DMS 273 treated with DMSO at 0.1 percent for 48 hours (cell line): ENCODE measurements around the gene PHKG1.
"Not testable (repeated sequence)": the region's sequence is repeated elsewhere in the genome, so short reads cannot be mapped to it uniquely, and the experiment has no call there.

Experiments
- DNase-seq: peaks from one replicate; lab custom pipeline; 2025; lab: John Stamatoyannopoulos, UW

Gene PHKG1

GRCh38 chr7:56083150-56083785 lies 9.5 kb downstream of the PHKG1 start:
- DNase-seq = peak; percentile 73

DNA sequence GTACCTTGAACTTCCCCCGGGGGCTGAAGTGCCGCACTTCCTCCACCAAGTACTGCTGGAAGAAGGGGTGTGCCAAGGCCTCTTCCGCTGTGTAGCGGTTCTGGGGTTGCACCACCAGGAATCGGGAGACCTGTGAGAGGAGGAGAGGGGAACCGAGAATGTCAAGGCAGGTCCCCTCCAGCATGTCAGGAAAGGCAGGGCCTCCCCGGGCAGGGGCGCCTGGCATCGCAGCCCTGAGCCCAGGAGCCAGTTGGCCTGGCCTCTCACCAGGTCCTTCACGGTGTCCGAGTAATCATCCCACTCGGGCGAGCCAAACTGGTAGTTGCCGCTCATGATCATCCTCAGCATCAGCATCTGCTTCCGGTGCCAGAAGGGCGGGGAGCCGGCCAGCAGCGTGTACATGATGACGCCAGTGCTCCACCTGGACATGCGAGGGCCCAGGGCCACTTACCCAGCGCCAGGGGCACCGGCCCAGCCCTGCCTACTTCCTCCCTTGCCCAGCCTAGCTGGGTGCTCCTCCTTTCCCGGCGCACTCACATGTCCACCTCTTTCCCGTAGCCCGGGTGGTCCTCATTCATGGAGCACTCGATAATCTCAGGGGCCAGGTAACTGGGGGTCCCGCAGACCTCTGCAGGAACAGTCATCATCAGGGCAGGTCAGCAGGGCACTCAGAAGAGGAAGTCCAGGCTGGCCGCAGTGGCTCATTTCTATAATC lies 11.0 kb downstream of the PHKG1 start:
- no peak for DNase-seq

- not testable (repeated sequence) for DNase-seq
Observed at GRCh38 chr7:56080726-56081435, 11.9 kb downstream of the PHKG1 start.

DNA sequence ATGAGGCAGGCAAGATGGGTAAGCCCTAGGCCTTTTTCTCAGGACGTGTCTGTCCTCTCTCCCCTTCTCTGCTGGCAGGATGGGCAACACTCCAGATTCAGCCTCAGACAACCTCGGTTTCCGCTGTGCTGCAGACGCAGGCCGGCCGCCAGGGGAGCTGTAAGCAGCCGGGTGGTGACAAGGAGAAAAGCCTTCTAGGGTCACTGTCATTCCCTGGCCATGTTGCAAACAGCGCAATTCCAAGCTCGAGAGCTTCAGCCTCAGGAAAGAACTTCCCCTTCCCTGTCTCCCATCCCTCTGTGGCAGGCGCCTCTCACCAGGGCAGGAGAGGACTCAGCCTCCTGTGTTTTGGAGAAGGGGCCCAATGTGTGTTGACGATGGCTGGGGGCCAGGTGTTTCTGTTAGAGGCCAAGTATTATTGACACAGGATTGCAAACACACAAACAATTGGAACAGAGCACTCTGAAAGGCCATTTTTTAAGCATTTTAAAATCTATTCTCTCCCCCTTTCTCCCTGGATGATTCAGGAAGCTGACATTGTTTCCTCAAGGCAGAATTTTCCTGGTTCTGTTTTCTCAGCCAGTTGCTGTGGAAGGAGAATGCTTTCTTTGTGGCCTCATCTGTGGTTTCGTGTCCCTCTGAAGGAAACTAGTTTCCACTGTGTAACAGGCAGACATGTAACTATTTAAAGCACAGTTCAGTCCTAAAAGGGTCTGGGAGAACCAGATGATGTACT lies 13.1 kb downstream of the PHKG1 start:
- DNase-seq = no peak

GRCh38 chr7:56078196-56078595 lies 14.6 kb downstream of the PHKG1 start:
- DNase-seq = no peak

GRCh38 chr7:56077681-56078080 lies 15.1 kb downstream of the PHKG1 start:
- DNase-seq = no peak

GRCh38 chr7:56074371-56074791 lies 18.4 kb downstream of the PHKG1 start:
- peak; percentile 42 for DNase-seq

DNA sequence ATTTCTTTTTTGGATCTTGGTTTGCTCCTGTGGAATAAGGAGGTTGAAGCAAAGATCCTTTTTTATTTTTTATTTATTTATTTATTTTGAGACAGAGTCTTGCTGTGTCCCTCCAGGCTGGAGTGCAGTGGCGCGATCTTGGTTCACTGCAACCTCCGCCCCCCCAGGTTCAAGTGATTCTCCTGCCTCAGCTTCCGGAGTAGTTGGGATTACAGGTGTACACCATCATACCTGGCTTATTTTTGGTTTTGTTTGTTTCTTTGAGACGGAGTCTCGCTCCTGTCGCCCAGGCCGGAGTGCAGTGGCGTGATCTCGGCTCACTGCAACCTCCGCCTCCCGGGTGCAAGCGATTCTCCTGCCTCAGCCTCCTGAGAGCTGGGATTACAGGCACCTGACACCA lies 26.4 kb downstream of the PHKG1 start:
- not testable (repeated sequence) for DNase-seq

DNA sequence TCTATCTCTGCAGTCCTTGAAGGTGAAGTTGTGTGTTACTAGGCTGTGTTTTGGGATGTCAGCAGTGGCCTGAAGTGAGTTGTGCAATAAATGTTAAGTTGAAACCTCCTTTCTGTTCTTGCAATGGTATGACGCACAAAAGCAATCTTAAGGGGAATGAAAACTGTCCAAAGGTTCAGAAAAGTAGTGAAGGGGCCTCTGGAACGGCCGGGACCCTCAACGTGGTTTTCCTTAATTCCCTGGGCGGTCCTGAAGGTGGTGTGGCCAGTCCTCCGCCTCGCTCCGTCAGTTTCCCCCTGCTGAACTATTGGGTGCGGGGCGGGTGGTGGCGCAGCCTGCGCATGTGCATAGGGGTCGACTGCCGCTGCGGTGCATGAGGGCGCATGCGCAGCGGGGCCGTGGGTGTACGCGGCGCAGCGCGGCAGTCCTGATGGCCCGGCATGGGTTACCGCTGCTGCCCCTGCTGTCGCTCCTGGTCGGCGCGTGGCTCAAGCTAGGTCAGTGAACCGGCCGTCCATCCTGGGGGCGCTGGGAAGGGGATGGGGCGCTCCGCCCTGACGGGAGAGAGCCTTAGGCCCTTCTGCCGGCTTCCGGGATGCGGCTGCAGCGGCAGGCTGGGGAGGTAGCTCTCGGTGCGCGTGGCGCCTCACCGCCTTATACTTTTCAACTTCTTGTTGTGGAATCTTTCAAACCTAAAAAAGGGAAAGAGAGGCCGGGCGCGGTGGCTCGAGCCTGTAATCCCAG lies 28.7 kb downstream of the PHKG1 start, which contains the start of gene SUMF2:
Gene SUMF2, plus strand, starts transcription at position 405 of the 744 bp plus-strand sequence. Its CDS starts 26 bp downstream, at position 431.
- DNase-seq = peak; percentile 79

GRCh38 chr7:56063500-56063881 lies 29.3 kb downstream of the PHKG1 start:
- DNase-seq = no peak

GRCh38 chr7:56062382-56062781 lies 30.4 kb downstream of the PHKG1 start:
- DNase-seq = no peak

DNA sequence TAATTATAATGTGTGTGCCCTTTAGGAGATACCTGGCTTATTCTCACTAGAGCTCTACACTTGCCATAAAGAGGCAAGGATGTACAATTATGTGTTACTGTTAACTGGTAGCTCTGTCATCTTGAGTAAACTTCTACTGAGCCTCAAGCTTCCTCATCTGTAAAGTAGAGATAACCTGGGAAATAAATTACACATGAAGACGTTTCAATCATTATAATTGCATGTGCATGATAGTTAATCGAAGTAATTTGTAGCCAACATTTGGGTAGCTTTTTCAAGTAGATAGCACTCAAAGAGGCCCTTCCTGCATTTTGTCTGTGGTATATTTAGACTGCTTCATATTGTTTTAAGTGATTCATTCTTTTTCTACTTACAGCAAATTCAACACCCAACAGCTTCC lies 38.8 kb downstream of the PHKG1 start:
- DNase-seq = no peak

DNA sequence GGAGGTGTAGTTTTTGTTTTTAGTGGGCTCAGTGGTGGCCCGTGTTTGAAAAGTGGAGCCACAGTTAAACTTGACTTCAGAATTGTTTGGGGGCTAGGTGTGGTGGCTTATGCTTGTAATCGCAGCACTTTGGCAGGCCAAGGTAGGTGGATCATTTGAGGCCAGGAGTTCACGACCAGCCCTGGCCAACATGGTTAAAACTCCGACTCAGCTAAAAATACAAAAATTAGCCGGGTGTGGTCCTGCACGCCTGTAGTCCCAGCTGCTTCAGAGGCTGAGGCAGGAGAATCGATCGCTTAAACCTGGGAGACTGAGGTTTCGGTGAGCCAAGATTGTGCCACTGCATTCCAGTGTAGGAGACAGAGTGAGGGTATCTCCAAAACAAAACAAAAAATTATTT lies 39.4 kb downstream of the PHKG1 start:
- DNase-seq = no peak

DNA sequence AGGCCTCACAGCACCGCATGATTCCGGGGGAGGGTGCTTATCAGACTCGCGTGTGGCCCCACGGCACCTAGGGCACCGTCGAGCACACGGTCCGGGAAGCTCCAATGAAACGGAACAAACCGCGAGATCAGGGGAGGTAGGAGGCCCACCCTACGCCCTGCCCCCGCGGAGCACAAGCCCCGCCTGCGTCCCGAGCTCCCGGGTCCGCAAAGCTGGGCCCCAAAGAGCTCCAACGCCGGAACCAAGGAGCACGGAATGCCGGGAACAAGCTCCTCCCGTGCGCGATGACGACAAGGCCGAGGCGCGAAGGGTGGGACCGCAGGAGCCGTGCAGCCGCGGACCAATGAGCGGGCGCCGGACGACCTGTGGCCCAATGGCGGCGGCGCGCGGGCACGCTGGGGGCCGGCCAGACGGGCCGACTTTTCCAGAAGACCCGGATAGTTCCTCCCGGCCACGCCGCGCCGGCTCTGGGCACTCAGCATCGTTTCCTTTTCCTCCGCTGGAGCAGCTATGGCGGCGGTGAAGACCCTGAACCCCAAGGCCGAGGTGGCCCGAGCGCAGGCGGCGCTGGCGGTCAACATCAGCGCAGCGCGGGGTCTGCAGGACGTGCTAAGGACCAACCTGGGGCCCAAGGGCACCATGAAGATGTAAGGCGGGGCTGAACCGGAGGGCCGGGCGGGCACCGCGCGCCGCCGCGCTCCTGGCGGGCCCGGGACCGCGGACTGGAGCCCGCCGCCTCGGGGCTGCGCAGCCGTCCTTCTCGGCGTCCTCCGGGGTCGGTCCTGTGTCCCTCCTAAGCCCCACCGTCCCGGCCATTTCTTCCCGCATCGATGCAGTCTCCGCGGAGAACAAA lies 41.2 kb downstream of the PHKG1 start, which contains the start of the genes CCT6A and PSPH:
Gene CCT6A, plus strand, starts transcription at position 427 of the 853 bp plus-strand sequence. Its CDS starts 84 bp downstream, at position 511.
Gene PSPH, minus strand, starts transcription at position 106 of the 853 bp plus-strand sequence. CDS start 30,232 bp downstream, outside the sequence.
- DNase-seq = peak; percentile 96

GRCh38 chr7:56051053-56051338 lies 41.8 kb downstream of the PHKG1 start:
- DNase-seq = no peak

DNA sequence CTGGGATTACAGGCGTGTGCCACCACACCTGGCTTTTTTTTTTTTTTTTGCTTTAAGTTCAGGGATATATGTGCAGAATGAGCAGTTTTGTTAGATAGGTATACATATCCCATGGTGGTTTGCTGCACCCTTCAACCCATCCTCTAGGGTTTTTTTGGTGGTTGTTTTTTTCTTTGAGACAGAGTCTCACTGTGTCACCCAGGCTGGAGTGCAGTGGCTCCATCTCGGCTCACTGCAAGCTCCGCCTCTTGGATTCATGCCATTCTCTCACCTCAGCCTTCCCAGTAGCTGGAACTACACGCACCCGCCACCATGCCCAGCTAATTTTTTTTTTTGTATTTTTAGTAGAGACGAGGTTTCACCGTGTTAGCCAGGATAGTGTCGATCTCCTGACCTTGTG lies 44.0 kb downstream of the PHKG1 start:
- DNase-seq = not testable (repeated sequence)

GRCh38 chr7:56048245-56048644 lies 44.5 kb downstream of the PHKG1 start:
- DNase-seq = no peak

- not testable (repeated sequence) for DNase-seq
Observed at GRCh38 chr7:56047446-56048116, 45.2 kb downstream of the PHKG1 start.

DNA sequence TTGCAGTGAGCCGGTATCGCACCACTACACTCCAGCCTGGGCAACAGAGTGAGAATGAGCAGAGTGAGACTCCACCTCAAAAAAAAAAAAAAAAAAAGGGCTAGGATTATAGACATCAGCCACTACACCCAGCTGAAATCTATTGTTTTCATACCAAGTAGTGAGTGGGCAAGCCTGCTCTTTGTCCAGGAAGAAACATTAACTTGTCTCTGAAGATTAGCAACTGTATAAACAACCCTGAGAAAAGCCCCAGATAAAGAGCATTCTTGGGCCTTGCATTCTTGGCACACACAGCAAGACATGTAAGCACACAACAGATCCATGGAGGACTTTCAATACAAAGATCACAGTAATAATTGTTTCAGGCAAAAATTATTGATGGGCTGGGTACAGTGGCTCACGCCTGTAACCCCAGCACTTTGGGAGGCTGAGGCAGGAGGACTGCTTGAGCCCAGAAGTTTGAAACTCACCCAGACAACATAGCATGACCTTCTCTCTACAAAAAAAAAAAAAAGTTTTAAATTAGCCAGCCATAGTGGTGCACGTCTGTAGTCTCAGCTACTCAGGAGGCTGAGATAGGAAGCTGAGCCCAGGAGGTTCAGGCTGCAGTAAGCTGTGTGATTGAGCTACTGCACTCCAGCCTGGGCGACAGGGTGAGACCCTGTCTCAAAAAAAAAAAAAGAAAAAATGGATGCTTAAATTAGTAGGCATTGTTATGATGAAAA lies 45.9 kb downstream of the PHKG1 start:
- no peak for DNase-seq
